Epithelial cell of esophagus (primary cell): ENCODE measurements around the gene ADGRG7.

Experiments
- DNase-seq: peaks from one replicate; pipeline ENCODE4 v3.0.0; 2010; ENCODE audit warnings: low read depth
- H3K4me3 ChIP-seq: 2 replicates; pipeline ENCODE4 v1.5.1; 2011; ENCODE audit warnings: mild to moderate bottlenecking, low read length, control low read depth
- CTCF ChIP-seq: IDR thresholded peaks from 2 replicates; pipeline ENCODE4 v1.5.1; 2011; ENCODE audit warnings: low read depth, mild to moderate bottlenecking, low read length, control low read depth, inconsistent platforms; ENCODE audit not compliant: insufficient read depth; ENCODE audit errors: missing control alignments

Gene ADGRG7

GRCh38 chr3:100600181-100601042 lies 9.0 kb upstream of the ADGRG7 start:
- peak; percentile 100 for DNase-seq
- no peak for TF ChIP-seq CTCF
- no peak overlapping the region for H3K4me3 ChIP-seq

GRCh38 chr3:100602506-100603444 lies 6.6 kb upstream of the ADGRG7 start:
- TF ChIP-seq CTCF = no peak
- DNase-seq = peak; percentile 84
- H3K4me3 ChIP-seq = no peak overlapping the region

- DNase-seq = peak; percentile 58
- TF ChIP-seq CTCF = peak; percentile 76
- H3K4me3 ChIP-seq = no peak overlapping the region
Measured at GRCh38 chr3:100603469-100603868, 5.9 kb upstream of the ADGRG7 start.

- no peak overlapping the region for H3K4me3 ChIP-seq
- DNase-seq = no peak
- TF ChIP-seq CTCF = no peak
Measured at GRCh38 chr3:100605358-100605757, 4.0 kb upstream of the ADGRG7 start.

DNA sequence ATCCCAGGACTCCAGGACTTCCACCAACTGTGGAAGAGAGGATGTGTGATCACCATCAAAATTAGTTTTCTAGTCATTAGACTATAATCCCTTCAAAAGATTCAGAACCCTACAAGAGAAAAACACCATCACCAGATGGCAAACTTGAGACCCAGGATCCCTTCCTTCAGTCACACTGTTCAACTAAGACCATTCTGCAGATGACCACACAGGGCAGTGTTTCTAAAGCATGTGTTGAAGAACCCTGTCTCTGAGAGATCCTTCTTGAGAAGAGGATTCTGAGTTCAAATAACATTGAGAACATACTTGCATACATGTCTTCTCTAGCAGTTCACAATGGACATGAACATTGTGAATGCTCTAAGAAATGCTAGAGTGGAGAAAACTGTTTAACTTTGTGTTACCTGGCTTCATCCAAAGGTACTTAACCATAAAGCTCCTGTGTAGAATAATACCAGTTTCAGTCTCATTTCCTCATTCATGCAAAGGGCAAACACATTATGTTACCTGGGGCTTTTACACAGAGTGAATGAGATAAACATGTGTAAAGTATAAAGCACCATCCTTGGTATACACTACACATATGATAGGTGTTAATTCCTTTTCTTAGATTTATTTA lies 2.4 kb upstream of the ADGRG7 start:
- no peak for TF ChIP-seq CTCF
- DNase-seq = no peak
- no peak overlapping the region for H3K4me3 ChIP-seq

GRCh38 chr3:100609963-100610362 lies 562 bp downstream of the ADGRG7 start:
- no peak for TF ChIP-seq CTCF
- H3K4me3 ChIP-seq = no peak overlapping the region
- no peak for DNase-seq
